Fibroblast of villous mesenchyme (primary cell): ENCODE results near the gene RAD51B. TPM values are rescaled to one million over a fixed set of nuclear protein-coding genes. Genes with fewer than 3 reads are reported as not detected.

Source experiments
- DNase-seq: peaks from one replicate; pipeline ENCODE4 v3.0.0-alpha.2; 2010; ENCODE audit warnings: low read depth
- H3K4me3 ChIP-seq: 2 replicates; pipeline ENCODE4 v1.5.1; 2011; ENCODE audit warnings: low read depth, mild to moderate bottlenecking, low read length
- CTCF ChIP-seq: IDR thresholded peaks from 2 replicates; pipeline ENCODE4 v1.5.1; 2012; ENCODE audit warnings: low read depth, mild to moderate bottlenecking, low read length; ENCODE audit not compliant: insufficient read depth
- total RNA-seq: library from RNA; depleted of rRNA; stranded (reverse); fragments of >200 nt; gene quantifications from 2 replicates; pipeline ENCODE4 v1.2.3, GENCODE V29; 2012

Gene RAD51B
- total RNA-seq, 1 donor: 22.0 TPM

GRCh38 chr14:68503186-68503825, 683.7 kb downstream of the RAD51B start:
- no peak for DNase-seq
- H3K4me3 ChIP-seq: no peak overlapping the region
- TF ChIP-seq CTCF: no peak

- H3K4me3 ChIP-seq: no peak overlapping the region
- DNase-seq: no peak
- no peak for TF ChIP-seq CTCF
Observed at GRCh38 chr14:68504861-68505260, 685.3 kb downstream of the RAD51B start.

- DNase-seq: no peak
- no peak overlapping the region for H3K4me3 ChIP-seq
- no peak for TF ChIP-seq CTCF
Observed at GRCh38 chr14:68506021-68506644, 686.6 kb downstream of the RAD51B start.

GRCh38 chr14:68506645-68507419, 687.3 kb downstream of the RAD51B start:
- H3K4me3 ChIP-seq: no peak overlapping the region
- DNase-seq: no peak
- TF ChIP-seq CTCF: no peak

- DNase-seq: no peak
- no peak overlapping the region for H3K4me3 ChIP-seq
- no peak for TF ChIP-seq CTCF
Observed at GRCh38 chr14:68507544-68508081, 688.0 kb downstream of the RAD51B start.

GRCh38 chr14:68508581-68508980, 689.0 kb downstream of the RAD51B start:
- TF ChIP-seq CTCF: no peak
- no peak for DNase-seq
- H3K4me3 ChIP-seq: no peak overlapping the region
